ENCODE results near the gene SHBG.

Gene SHBG

DNA sequence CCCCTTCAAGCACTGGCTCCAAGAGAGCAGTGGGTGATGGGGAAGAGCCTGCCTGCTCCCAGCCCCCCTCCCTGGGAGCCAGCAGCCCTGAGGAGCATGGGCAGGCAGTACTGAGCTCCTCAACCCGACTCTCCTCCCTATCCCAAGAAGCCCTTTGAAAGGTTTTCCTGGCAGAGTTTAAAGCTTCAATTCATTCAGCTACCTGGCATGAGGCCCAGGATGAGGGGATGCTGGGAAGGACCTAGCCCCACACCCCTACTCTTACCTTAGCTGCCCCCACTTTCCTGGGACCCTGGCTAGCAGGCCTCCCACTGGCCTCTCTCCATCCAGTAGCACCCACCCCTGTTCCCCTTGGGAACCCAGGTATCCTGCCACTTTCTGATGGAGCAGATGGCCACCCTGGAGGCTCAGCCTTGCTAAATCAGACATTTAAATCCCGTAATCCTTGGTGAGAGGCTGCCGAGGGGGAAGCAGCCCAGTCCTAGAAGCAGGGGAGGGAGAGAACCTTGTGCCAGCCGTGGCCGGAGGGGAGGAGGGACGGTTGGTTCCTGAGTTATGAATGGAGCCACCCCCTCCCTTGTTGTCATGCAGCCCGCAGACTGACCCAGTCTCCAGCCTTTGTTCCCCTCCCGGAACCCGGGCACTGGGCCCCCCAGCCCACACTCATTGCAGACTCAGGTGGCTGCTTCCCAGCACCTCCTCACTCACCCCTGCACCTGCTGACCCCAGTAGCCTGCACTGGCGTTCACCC, 37.9 kb downstream of the SHBG start:
- H3K9me3 ChIP-seq (ENCODE audit: control insufficient read depth in 2 of 2, low read length in 2 of 2): no peaks in the 10 kb centered on the region
- H3K4me3 ChIP-seq (ENCODE audit: low read length in 2 of 2): no peak overlapping the region
- no peak overlapping the region for H3K27ac ChIP-seq (ENCODE audit: low read depth in 2 of 2, low read length in 2 of 2)
- H3K27me3 ChIP-seq (ENCODE audit: control insufficient read depth in 2 of 2, insufficient read depth in 2 of 2, low read length in 2 of 2): no peaks in the 10 kb centered on the region
- no peaks in the 10 kb centered on the region for H3K4me1 ChIP-seq (ENCODE audit: control insufficient read depth in 2 of 2, insufficient read depth in 2 of 2, low read length in 2 of 2)
- H3K9ac ChIP-seq (ENCODE audit: low read depth in 1 of 2, low read length in 2 of 2): no peak overlapping the region
- peaks cover 14 to 36% of the 10 kb centered on the region in 2 donors for H3K36me3 ChIP-seq (ENCODE audit: control insufficient read depth in 2 of 2, insufficient read depth in 2 of 2, low read length in 2 of 2)

GRCh38 chr17:7668482-7668881, 38.5 kb downstream of the SHBG start:
- Histone ChIP-seq H3K27me3 (ENCODE audit: control insufficient read depth in 2 of 2, insufficient read depth in 2 of 2, low read length in 2 of 2) (no peaks in the 10 kb centered on the region), H3K36me3 (ENCODE audit: control insufficient read depth in 2 of 2, insufficient read depth in 2 of 2, low read length in 2 of 2) (peaks cover 17 to 42% of the 10 kb centered on the region in 2 donors)

DNA sequence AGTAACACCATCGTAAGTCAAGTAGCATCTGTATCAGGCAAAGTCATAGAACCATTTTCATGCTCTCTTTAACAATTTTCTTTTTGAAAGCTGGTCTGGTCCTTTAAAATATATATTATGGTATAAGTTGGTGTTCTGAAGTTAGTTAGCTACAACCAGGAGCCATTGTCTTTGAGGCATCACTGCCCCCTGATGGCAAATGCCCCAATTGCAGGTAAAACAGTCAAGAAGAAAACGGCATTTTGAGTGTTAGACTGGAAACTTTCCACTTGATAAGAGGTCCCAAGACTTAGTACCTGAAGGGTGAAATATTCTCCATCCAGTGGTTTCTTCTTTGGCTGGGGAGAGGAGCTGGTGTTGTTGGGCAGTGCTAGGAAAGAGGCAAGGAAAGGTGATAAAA, 43.3 kb downstream of the SHBG start:
- Histone ChIP-seq H3K27ac (ENCODE audit: low read depth in 2 of 2, low read length in 2 of 2) (no peak overlapping the region), H3K27me3 (ENCODE audit: control insufficient read depth in 2 of 2, insufficient read depth in 2 of 2, low read length in 2 of 2) (no peaks in the 10 kb centered on the region), H3K4me1 (ENCODE audit: control insufficient read depth in 2 of 2, insufficient read depth in 2 of 2, low read length in 2 of 2) (no peaks in the 10 kb centered on the region), H3K9ac (ENCODE audit: low read depth in 1 of 2, low read length in 2 of 2) (no peak overlapping the region), H3K36me3 (ENCODE audit: control insufficient read depth in 2 of 2, insufficient read depth in 2 of 2, low read length in 2 of 2) (peaks cover 36 to 59% of the 10 kb centered on the region in 2 donors), H3K4me3 (ENCODE audit: low read length in 2 of 2) (no peak overlapping the region), H3K9me3 (ENCODE audit: control insufficient read depth in 2 of 2, low read length in 2 of 2) (peaks cover 0 to 4% of the 10 kb centered on the region in 2 donors)

More at GRCh38 chr17:7668482-7668881, 38.5 kb downstream of the SHBG start:
- Histone ChIP-seq H3K9ac (ENCODE audit: low read depth in 1 of 2, low read length in 2 of 2) (no peak overlapping the region), H3K4me3 (ENCODE audit: low read length in 2 of 2) (no peak overlapping the region), H3K4me1 (ENCODE audit: control insufficient read depth in 2 of 2, insufficient read depth in 2 of 2, low read length in 2 of 2) (no peaks in the 10 kb centered on the region), H3K27ac (ENCODE audit: low read depth in 2 of 2, low read length in 2 of 2) (no peak overlapping the region), H3K9me3 (ENCODE audit: control insufficient read depth in 2 of 2, low read length in 2 of 2) (peaks cover 0 to 2% of the 10 kb centered on the region in 2 donors)

DNA sequence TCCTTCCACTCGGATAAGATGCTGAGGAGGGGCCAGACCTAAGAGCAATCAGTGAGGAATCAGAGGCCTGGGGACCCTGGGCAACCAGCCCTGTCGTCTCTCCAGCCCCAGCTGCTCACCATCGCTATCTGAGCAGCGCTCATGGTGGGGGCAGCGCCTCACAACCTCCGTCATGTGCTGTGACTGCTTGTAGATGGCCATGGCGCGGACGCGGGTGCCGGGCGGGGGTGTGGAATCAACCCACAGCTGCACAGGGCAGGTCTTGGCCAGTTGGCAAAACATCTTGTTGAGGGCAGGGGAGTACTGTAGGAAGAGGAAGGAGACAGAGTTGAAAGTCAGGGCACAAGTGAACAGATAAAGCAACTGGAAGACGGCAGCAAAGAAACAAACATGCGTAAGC, 45.0 kb downstream of the SHBG start:
- Histone ChIP-seq H3K9ac (ENCODE audit: low read depth in 1 of 2, low read length in 2 of 2) (no peak overlapping the region), H3K27me3 (ENCODE audit: control insufficient read depth in 2 of 2, insufficient read depth in 2 of 2, low read length in 2 of 2) (no peaks in the 10 kb centered on the region), H3K27ac (ENCODE audit: low read depth in 2 of 2, low read length in 2 of 2) (no peak overlapping the region), H3K36me3 (ENCODE audit: control insufficient read depth in 2 of 2, insufficient read depth in 2 of 2, low read length in 2 of 2) (peaks cover 29 to 43% of the 10 kb centered on the region in 2 donors), H3K4me1 (ENCODE audit: control insufficient read depth in 2 of 2, insufficient read depth in 2 of 2, low read length in 2 of 2) (no peaks in the 10 kb centered on the region), H3K9me3 (ENCODE audit: control insufficient read depth in 2 of 2, low read length in 2 of 2) (peaks cover 0 to 4% of the 10 kb centered on the region in 2 donors), H3K4me3 (ENCODE audit: low read length in 2 of 2) (no peak overlapping the region)

GRCh38 chr17:7676533-7676932, 46.6 kb downstream of the SHBG start:
- Histone ChIP-seq H3K9ac (ENCODE audit: low read depth in 1 of 2, low read length in 2 of 2) (no peak overlapping the region), H3K27me3 (ENCODE audit: control insufficient read depth in 2 of 2, insufficient read depth in 2 of 2, low read length in 2 of 2) (no peaks in the 10 kb centered on the region), H3K4me1 (ENCODE audit: control insufficient read depth in 2 of 2, insufficient read depth in 2 of 2, low read length in 2 of 2) (no peaks in the 10 kb centered on the region), H3K27ac (ENCODE audit: low read depth in 2 of 2, low read length in 2 of 2) (no peak overlapping the region), H3K9me3 (ENCODE audit: control insufficient read depth in 2 of 2, low read length in 2 of 2) (peaks cover 0 to 4% of the 10 kb centered on the region in 2 donors), H3K36me3 (ENCODE audit: control insufficient read depth in 2 of 2, insufficient read depth in 2 of 2, low read length in 2 of 2) (peaks cover 23 to 32% of the 10 kb centered on the region in 2 donors), H3K4me3 (ENCODE audit: low read length in 2 of 2) (no peak overlapping the region)

DNA sequence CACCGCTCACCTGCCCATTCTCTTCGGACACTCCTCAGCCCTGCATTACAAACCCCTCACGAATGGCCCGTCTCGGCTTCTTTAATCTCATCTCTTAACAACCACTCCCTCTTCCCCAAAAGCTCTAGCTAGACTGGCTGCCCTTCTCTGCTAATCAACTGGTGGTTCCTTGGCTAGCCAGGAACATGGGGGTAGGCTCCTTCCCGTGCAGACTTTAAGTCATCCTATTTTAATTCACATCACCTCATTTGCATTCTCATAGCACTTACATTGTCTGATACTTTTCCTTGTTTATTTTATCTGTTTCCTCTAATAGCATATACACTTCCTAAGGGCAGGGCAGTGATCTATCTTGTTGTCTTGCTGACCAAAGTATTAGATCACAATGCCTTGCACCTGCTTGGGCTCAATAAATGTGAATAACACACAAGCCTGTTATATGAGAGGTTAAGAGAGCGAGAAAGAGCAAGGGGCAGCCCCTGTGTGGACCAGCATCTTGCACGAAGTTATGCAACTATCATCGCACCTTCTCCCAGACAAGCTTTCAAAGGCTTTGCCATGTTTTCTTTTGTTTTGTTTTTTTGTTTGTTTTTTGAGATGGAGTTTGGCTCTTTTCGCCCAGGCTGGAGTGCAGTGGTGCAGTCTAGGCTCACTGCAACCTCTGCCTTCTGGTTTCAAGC, 47.6 kb downstream of the SHBG start:
- Histone ChIP-seq H3K27me3 (ENCODE audit: control insufficient read depth in 2 of 2, insufficient read depth in 2 of 2, low read length in 2 of 2) (no peaks in the 10 kb centered on the region), H3K36me3 (ENCODE audit: control insufficient read depth in 2 of 2, insufficient read depth in 2 of 2, low read length in 2 of 2) (peaks cover 23 to 26% of the 10 kb centered on the region in 2 donors), H3K4me1 (ENCODE audit: control insufficient read depth in 2 of 2, insufficient read depth in 2 of 2, low read length in 2 of 2) (no peaks in the 10 kb centered on the region), H3K9me3 (ENCODE audit: control insufficient read depth in 2 of 2, low read length in 2 of 2) (peaks cover 0 to 4% of the 10 kb centered on the region in 2 donors), H3K4me3 (ENCODE audit: low read length in 2 of 2) (no peak overlapping the region), H3K27ac (ENCODE audit: low read depth in 2 of 2, low read length in 2 of 2) (no peak overlapping the region), H3K9ac (ENCODE audit: low read depth in 1 of 2, low read length in 2 of 2) (no peak overlapping the region)
